K562 (cell line): Measurements from ENCODE around the gene PHF14. TPM values are rescaled to one million over a fixed set of nuclear protein-coding genes. Genes with fewer than 3 reads are reported as not detected.

Experiments used
- CHD4 ChIP-seq: fragments of 200-600 bp; sonication (generic); IDR thresholded peaks from 3 replicates; pipeline ENCODE4 v1.6.1; 2012; ENCODE audit warnings: low read depth, mild to moderate bottlenecking, mixed read lengths, low read length, inconsistent platforms; ENCODE audit not compliant: insufficient read depth, insufficient replicate concordance, poor library complexity, severe bottlenecking
- ETV6 ChIP-seq, 3 experiments: fragments of 150-350 bp in 1 of 3; sonication (generic) in 1 of 3; formaldehyde crosslinking in 1 of 3; IDR thresholded peaks; 2 replicates each; pipeline versions ENCODE4 v1.6.1 to v1.8.0; 2014 to 2022; ENCODE audit warnings: borderline replicate concordance in 2 of 3, low read depth in 2 of 3, antibody characterized with exemption in 1 of 3, low read length in 1 of 3, mild to moderate bottlenecking in 1 of 3, missing genetic modification reagents in 1 of 3
- FIP1L1 ChIP-seq: fragments of 200-400 bp; formaldehyde crosslinking; IDR thresholded peaks from 2 replicates; pipeline ENCODE4 v1.6.1; 2018; ENCODE audit warnings: mild to moderate bottlenecking, low read depth, low read length; ENCODE audit not compliant: poor library complexity, severe bottlenecking
- IRF2 ChIP-seq: sonication (generic); formaldehyde crosslinking; IDR thresholded peaks from 2 replicates; pipeline ENCODE4 v1.8.1; 2022; ENCODE audit warnings: mild to moderate bottlenecking, missing genetic modification reagents
- MAFF ChIP-seq: IDR thresholded peaks from 2 replicates; pipeline ENCODE4 v1.6.1; 2012; ENCODE audit warnings: low read length, improper control_type of control experiment
- MCM3 ChIP-seq: fragments of 450-650 bp; IDR thresholded peaks from 2 replicates; pipeline ENCODE4 v1.6.1; 2016
- MIER1 ChIP-seq: fragments of 450-650 bp; IDR thresholded peaks from 2 replicates; pipeline ENCODE4 v1.6.1; 2016; ENCODE audit warnings: antibody characterized with exemption, mild to moderate bottlenecking, low read depth
- NR2C2 ChIP-seq, 2 experiments: fragments of 200-800 bp in 1 of 2; sonication (Bioruptor generic) in 1 of 2; sonication (generic) in 1 of 2; formaldehyde crosslinking in 1 of 2; IDR thresholded peaks; 2 replicates each; pipeline versions ENCODE4 v1.6.1 to v1.8.0; 2016 to 2022; ENCODE audit warnings: mild to moderate bottlenecking in 1 of 2, missing compliant biosample characterization in 1 of 2, missing genetic modification characterization in 1 of 2, missing genetic modification reagents in 1 of 2
- POLR3A ChIP-seq: IDR thresholded peaks from 2 replicates; pipeline ENCODE4 v1.6.1; 2011; ENCODE audit warnings: borderline replicate concordance, mild to moderate bottlenecking, moderate library complexity; ENCODE audit not compliant: insufficient read length, insufficient read depth; ENCODE audit errors: extremely low read depth
- RBFOX2 ChIP-seq: fragments of 200-400 bp; formaldehyde crosslinking; IDR thresholded peaks from 2 replicates; pipeline ENCODE4 v1.6.1; 2017; ENCODE audit warnings: low read depth, mild to moderate bottlenecking, low read length, moderate library complexity
- RNF2 ChIP-seq: sonication (generic); IDR thresholded peaks from 2 replicates; pipeline ENCODE4 v1.6.1; 2016
- SIN3B ChIP-seq: fragments of 450-650 bp; IDR thresholded peaks from 2 replicates; pipeline ENCODE4 v1.6.1; 2017; ENCODE audit warnings: low read depth, mild to moderate bottlenecking, moderate library complexity
- SRSF3 ChIP-seq: fragments of 200-400 bp; formaldehyde crosslinking; IDR thresholded peaks from 2 replicates; pipeline ENCODE4 v1.6.1; 2016; ENCODE audit warnings: mild to moderate bottlenecking, low read length, moderate library complexity; ENCODE audit not compliant: insufficient read depth
- TAF15 ChIP-seq: fragments of 200-400 bp; formaldehyde crosslinking; IDR thresholded peaks from 2 replicates; pipeline ENCODE4 v1.6.1; 2017; ENCODE audit warnings: mild to moderate bottlenecking, low read depth, low read length, moderate library complexity
- ZFP1 ChIP-seq: fragments of 450-650 bp; formaldehyde crosslinking; IDR thresholded peaks from 2 replicates; pipeline ENCODE4 v1.4.0; 2020; ENCODE audit warnings: mild to moderate bottlenecking, mixed read lengths
- ZKSCAN8 ChIP-seq: fragments of 200-800 bp; sonication (Bioruptor generic); IDR thresholded peaks from 2 replicates; pipeline ENCODE4 v1.6.1; 2016; ENCODE audit warnings: missing genetic modification characterization, missing compliant biosample characterization
- ZNF408 ChIP-seq: fragments of 250-450 bp; sonication (Bioruptor Pico); IDR thresholded peaks from 2 replicates; pipeline ENCODE4 v1.4.0; 2020; ENCODE audit warnings: low read depth, mild to moderate bottlenecking, moderate library complexity
- polyA plus RNA-seq, 8 experiments: library from polyadenylated mRNA; depleted of rRNA in 4 of 8; stranded (reverse) in 5 of 8; unstranded in 3 of 8; fragments of >200 nt; fragmentation: Nextera tagmentation in 2 of 8; fragmentation: Illumina TruSeq in 1 of 8; extraction: Ambion mirVana in 2 of 8; extraction: Trizol in 1 of 8; gene quantifications; 2 replicates each; pipeline versions ENCODE4 v1.2.1 to v1.2.3, GENCODE V29; 2011 to 2014; ENCODE audit warnings: inconsistent platforms in 1 of 8, missing spikeins in 1 of 8
- total RNA-seq, 7 experiments: library from RNA; depleted of rRNA in 6 of 7; stranded (reverse); fragments of >200 nt in 6 of 7; fragmentation: Illumina TruSeq in 2 of 7; extraction: Trizol in 2 of 7; gene quantifications; 2 replicates each; pipeline versions ENCODE4 v1.2.1 to v1.2.3, GENCODE V29; 2011 to 2021; ENCODE audit warnings: low replicate concordance in 1 of 7
- TF ChIP-seq, protein P1 (sequence below): fragments of 200-800 bp; sonication (Bioruptor generic); IDR thresholded peaks from 2 replicates; pipeline ENCODE4 v1.6.1; 2016; ENCODE audit warnings: missing genetic modification characterization, missing compliant biosample characterization
- TF ChIP-seq, protein P2 (sequence below): fragments of 450-650 bp; IDR thresholded peaks from 2 replicates; pipeline ENCODE4 v1.6.1; 2017; ENCODE audit warnings: mild to moderate bottlenecking, moderate library complexity

The PHF14 gene
- total and polyA plus RNA-seq, 9 of the 15 experiments (the other 6 are each of a cell fraction or from before 2014, with no cell fraction given) = 27.5 to 67.6 (median 41.4) TPM

GRCh38 chr7:10939911-10940703 lies 33.6 kb upstream of the PHF14 start (continued):
- TF ChIP-seq, protein P1, sequence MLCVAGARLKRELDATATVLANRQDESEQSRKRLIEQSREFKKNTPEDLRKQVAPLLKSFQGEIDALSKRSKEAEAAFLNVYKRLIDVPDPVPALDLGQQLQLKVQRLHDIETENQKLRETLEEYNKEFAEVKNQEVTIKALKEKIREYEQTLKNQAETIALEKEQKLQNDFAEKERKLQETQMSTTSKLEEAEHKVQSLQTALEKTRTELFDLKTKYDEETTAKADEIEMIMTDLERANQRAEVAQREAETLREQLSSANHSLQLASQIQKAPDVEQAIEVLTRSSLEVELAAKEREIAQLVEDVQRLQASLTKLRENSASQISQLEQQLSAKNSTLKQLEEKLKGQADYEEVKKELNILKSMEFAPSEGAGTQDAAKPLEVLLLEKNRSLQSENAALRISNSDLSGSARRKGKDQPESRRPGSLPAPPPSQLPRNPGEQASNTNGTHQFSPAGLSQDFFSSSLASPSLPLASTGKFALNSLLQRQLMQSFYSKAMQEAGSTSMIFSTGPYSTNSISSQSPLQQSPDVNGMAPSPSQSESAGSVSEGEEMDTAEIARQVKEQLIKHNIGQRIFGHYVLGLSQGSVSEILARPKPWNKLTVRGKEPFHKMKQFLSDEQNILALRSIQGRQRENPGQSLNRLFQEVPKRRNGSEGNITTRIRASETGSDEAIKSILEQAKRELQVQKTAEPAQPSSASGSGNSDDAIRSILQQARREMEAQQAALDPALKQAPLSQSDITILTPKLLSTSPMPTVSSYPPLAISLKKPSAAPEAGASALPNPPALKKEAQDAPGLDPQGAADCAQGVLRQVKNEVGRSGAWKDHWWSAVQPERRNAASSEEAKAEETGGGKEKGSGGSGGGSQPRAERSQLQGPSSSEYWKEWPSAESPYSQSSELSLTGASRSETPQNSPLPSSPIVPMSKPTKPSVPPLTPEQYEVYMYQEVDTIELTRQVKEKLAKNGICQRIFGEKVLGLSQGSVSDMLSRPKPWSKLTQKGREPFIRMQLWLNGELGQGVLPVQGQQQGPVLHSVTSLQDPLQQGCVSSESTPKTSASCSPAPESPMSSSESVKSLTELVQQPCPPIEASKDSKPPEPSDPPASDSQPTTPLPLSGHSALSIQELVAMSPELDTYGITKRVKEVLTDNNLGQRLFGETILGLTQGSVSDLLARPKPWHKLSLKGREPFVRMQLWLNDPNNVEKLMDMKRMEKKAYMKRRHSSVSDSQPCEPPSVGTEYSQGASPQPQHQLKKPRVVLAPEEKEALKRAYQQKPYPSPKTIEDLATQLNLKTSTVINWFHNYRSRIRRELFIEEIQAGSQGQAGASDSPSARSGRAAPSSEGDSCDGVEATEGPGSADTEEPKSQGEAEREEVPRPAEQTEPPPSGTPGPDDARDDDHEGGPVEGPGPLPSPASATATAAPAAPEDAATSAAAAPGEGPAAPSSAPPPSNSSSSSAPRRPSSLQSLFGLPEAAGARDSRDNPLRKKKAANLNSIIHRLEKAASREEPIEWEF = no peak
- 0 out of 2 replicates have a peak, but pooled peaks have one; percentile 55 for TF ChIP-seq SIN3B
- no peak for TF ChIP-seq NR2C2 (CRISPR knock-in tag; IDR thresholded peaks at IDR 0.05)
- peak; percentile 92 for TF ChIP-seq NR2C2 (tag; IDR thresholded peaks at IDR 0.05)
- TF ChIP-seq MAFF = no peak; the same call in 1 of the 2 replicates
- TF ChIP-seq RBFOX2 = peak; percentile 92
- no peak for TF ChIP-seq MIER1
- TF ChIP-seq RNF2 = peak; percentile 69
- TF ChIP-seq FIP1L1 = peak; percentile 76
- TF ChIP-seq SRSF3 = no peak
- no peak for TF ChIP-seq TAF15
- TF ChIP-seq, protein P2, sequence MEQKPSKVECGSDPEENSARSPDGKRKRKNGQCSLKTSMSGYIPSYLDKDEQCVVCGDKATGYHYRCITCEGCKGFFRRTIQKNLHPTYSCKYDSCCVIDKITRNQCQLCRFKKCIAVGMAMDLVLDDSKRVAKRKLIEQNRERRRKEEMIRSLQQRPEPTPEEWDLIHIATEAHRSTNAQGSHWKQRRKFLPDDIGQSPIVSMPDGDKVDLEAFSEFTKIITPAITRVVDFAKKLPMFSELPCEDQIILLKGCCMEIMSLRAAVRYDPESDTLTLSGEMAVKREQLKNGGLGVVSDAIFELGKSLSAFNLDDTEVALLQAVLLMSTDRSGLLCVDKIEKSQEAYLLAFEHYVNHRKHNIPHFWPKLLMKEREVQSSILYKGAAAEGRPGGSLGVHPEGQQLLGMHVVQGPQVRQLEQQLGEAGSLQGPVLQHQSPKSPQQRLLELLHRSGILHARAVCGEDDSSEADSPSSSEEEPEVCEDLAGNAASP = no peak
- TF ChIP-seq ZNF408 (CRISPR knock-in tag) = no peak
- no peak for TF ChIP-seq CHD4
- TF ChIP-seq MCM3 = no peak
- no peak for TF ChIP-seq IRF2 (CRISPR knock-in tag)
- no peak for TF ChIP-seq ETV6 (IDR thresholded peaks at IDR 0.05; ENCODE audit: borderline replicate concordance in 1 of 2, low read depth in 2 of 2, low read length in 1 of 2)
- TF ChIP-seq ETV6 (CRISPR knock-in tag; IDR thresholded peaks at IDR 0.05; ENCODE audit: borderline replicate concordance) = no peak
- TF ChIP-seq ZFP1 (CRISPR knock-in tag) = no peak
- TF ChIP-seq POLR3A = no peak
- peak; percentile 69; the same call in 1 of the 2 replicates for TF ChIP-seq ZKSCAN8 (CRISPR knock-in tag)
